ENCODE data around the gene FRMD3. TPM values are rescaled to one million over a fixed set of nuclear protein-coding genes. Genes with fewer than 3 reads are reported as not detected.

FRMD3 gene
- total and polyA plus RNA-seq, 8 donors: 0.87 to 2.6 (median 1.5) TPM

GRCh38 chr9:83484990-83485389 is 53.2 kb downstream of the FRMD3 start:
- Histone ChIP-seq H3K9me3 (no peaks in the 10 kb centered on the region), H3K4me3 (no peak overlapping the region), H3K36me3 (no peaks in the 10 kb centered on the region), H3K27me3 (no peaks in the 10 kb centered on the region), H3K27ac (no peak overlapping the region), H3K4me1 (no peaks in the 10 kb centered on the region)
- intact Hi-C loops (cut with DNase I): no loop called here
- ATAC-seq: no peak
- no peak for DNase-seq
- 77 to 85% methylated on average over 6 of the region's 6 CpGs for WGBS, 2 donors
- FAIRE-seq: no peak
- TF ChIP-seq CTCF (IDR thresholded peaks at IDR 0.05): no peak

GRCh38 chr9:83483223-83483622 is 55.0 kb downstream of the FRMD3 start:
- no peak for FAIRE-seq
- intact Hi-C loops (cut with DNase I): no loop called here

GRCh38 chr9:83479765-83480164 is 58.4 kb downstream of the FRMD3 start:
- FAIRE-seq (no peak), ATAC-seq (no peak), DNase-seq (no peak)
- Histone ChIP-seq H3K9me3 (no peaks in the 10 kb centered on the region), H3K36me3 (no peaks in the 10 kb centered on the region), H3K4me1 (no peaks in the 10 kb centered on the region), H3K27me3 (no peaks in the 10 kb centered on the region), H3K4me3 (no peak overlapping the region), H3K27ac (no peak overlapping the region)
- no peak for TF ChIP-seq CTCF (IDR thresholded peaks at IDR 0.05)
- intact Hi-C loops (cut with DNase I): no loop called here
- WGBS, 2 donors: 87 to 90% methylated on average over 2 of the region's 2 CpGs

More at GRCh38 chr9:83483223-83483622, 55.0 kb downstream of the FRMD3 start:
- Histone ChIP-seq H3K27ac (no peak overlapping the region), H3K4me1 (no peaks in the 10 kb centered on the region), H3K27me3 (no peaks in the 10 kb centered on the region), H3K9me3 (no peaks in the 10 kb centered on the region), H3K36me3 (no peaks in the 10 kb centered on the region), H3K4me3 (no peak overlapping the region)
- WGBS, 2 donors: 65 to 69% methylated on average over 2 of the region's 2 CpGs
- DNase-seq: no peak
- no peak for ATAC-seq
- TF ChIP-seq CTCF (IDR thresholded peaks at IDR 0.05): no peak

- no peak for TF ChIP-seq CTCF (IDR thresholded peaks at IDR 0.05)
These were observed 60.6 kb downstream of the FRMD3 start for GRCh38 chr9:83477571-83477970.

GRCh38 chr9:83477120-83477519 is 61.1 kb downstream of the FRMD3 start:
- 85 to 87% methylated on average over 3 of the region's 3 CpGs for WGBS, 2 donors
- intact Hi-C loops (cut with DNase I): no loop called here
- H3K4me3 ChIP-seq: no peak overlapping the region
- H3K27ac ChIP-seq: no peak overlapping the region
- no peaks in the 10 kb centered on the region for H3K4me1 ChIP-seq
- FAIRE-seq (no peak), DNase-seq (no peak), ATAC-seq (no peak)
- TF ChIP-seq CTCF (IDR thresholded peaks at IDR 0.05): no peak
- H3K36me3 ChIP-seq: no peaks in the 10 kb centered on the region
- no peaks in the 10 kb centered on the region for H3K27me3 ChIP-seq
- H3K9me3 ChIP-seq: no peaks in the 10 kb centered on the region

More at GRCh38 chr9:83477571-83477970, 60.6 kb downstream of the FRMD3 start:
- intact Hi-C loops (cut with DNase I): no loop called here
- Histone ChIP-seq H3K4me3 (no peak overlapping the region), H3K27ac (no peak overlapping the region), H3K36me3 (no peaks in the 10 kb centered on the region), H3K27me3 (no peaks in the 10 kb centered on the region), H3K4me1 (no peaks in the 10 kb centered on the region), H3K9me3 (no peaks in the 10 kb centered on the region)
- DNase-seq (no peak), FAIRE-seq (no peak), ATAC-seq (no peak)
- 85 to 91% methylated on average over 3 of the region's 3 CpGs for WGBS, 2 donors
